ENCODE results near the gene PTPRO. TPM values are rescaled to one million over a fixed set of nuclear protein-coding genes. Genes with fewer than 3 reads are reported as not detected.

Gene PTPRO
- total and polyA plus RNA-seq, 12 donors = 0.21 to 5.4 (median 0.64) TPM; not detected in 1

DNA sequence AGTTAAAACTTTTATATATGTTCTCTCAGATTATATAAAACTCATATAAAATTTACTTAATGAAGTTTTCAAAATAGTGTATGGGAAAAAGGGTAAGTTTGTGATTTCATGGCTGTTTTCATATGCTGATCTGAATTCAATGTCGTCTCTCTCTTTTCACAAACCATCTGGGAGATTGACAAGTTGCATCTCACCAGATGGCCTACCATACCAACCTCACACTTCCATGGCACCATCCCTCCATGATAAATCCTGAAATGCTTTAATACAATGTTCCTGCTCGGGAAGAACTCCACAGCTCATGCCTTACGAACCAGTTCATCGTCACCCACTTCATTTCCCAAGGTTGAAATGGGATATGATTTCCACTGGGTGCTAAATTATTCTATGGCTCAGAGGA, 22.3 kb downstream of the PTPRO start:
- Histone ChIP-seq H3K27ac (no peak overlapping the region), H3K4me3 (no peak overlapping the region), H3K4me1 (no peaks in the 10 kb centered on the region), H3K27me3 (peaks cover 0 to 41% (median 7%) of the 10 kb centered on the region in 7 donors), H3K9me3 (no peaks in the 10 kb centered on the region), H3K36me3 (no peaks in the 10 kb centered on the region)
- TF ChIP-seq, protein P1, sequence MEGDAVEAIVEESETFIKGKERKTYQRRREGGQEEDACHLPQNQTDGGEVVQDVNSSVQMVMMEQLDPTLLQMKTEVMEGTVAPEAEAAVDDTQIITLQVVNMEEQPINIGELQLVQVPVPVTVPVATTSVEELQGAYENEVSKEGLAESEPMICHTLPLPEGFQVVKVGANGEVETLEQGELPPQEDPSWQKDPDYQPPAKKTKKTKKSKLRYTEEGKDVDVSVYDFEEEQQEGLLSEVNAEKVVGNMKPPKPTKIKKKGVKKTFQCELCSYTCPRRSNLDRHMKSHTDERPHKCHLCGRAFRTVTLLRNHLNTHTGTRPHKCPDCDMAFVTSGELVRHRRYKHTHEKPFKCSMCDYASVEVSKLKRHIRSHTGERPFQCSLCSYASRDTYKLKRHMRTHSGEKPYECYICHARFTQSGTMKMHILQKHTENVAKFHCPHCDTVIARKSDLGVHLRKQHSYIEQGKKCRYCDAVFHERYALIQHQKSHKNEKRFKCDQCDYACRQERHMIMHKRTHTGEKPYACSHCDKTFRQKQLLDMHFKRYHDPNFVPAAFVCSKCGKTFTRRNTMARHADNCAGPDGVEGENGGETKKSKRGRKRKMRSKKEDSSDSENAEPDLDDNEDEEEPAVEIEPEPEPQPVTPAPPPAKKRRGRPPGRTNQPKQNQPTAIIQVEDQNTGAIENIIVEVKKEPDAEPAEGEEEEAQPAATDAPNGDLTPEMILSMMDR (IDR thresholded peaks at IDR 0.05) = no peak
- DNase-seq (no peak), ATAC-seq (no peak)
- 86 to 89% methylated on average over 4 of the region's 4 CpGs for WGBS, 2 donors
- intact Hi-C loops (cut with DNase I) = loop anchor here in 1 of 10 donors (10.0 kb wide), 1 partner anchor 70 kb away; no protein-coding TSS in a partner anchor

- TF ChIP-seq, protein P1 (IDR thresholded peaks at IDR 0.05) = no peak
- peaks cover 0 to 7% (median 0%) of the 10 kb centered on the region in 9 donors for H3K4me1 ChIP-seq
- H3K9me3 ChIP-seq = no peaks in the 10 kb centered on the region
- intact Hi-C loops (cut with DNase I) = loop anchor here in 1 of 10 donors (10.0 kb wide), 1 partner anchor 68 kb away; no protein-coding TSS in a partner anchor
- 64 to 65% methylated on average over 3 of the region's 3 CpGs for WGBS, 2 donors
- no peaks in the 10 kb centered on the region for H3K36me3 ChIP-seq
- no peak overlapping the region for H3K4me3 ChIP-seq
- peaks cover 0 to 41% (median 7%) of the 10 kb centered on the region in 7 donors for H3K27me3 ChIP-seq
- no peak overlapping the region for H3K27ac ChIP-seq
- ATAC-seq = no peak
- DNase-seq = no peak
Measured at GRCh38 chr12:15346488-15346887, 24.2 kb downstream of the PTPRO start.

- H3K4me1 ChIP-seq = peaks cover 0 to 7% (median 0%) of the 10 kb centered on the region in 9 donors
- no peak overlapping the region for H3K4me3 ChIP-seq
- DNase-seq (peak in 1 of 2 donors; percentile 3), ATAC-seq (peak in 4 of 8 donors; percentile 27 to 61 (median 36))
- no peaks in the 10 kb centered on the region for H3K9me3 ChIP-seq
- no peak overlapping the region for H3K27ac ChIP-seq
- 33 to 38% methylated on average over 1 of the region's 1 CpG for WGBS, 2 donors
- intact Hi-C loops (cut with DNase I) = no loop called here
- H3K27me3 ChIP-seq = peaks cover 0 to 14% (median 2%) of the 10 kb centered on the region in 7 donors
- TF ChIP-seq, protein P1 (IDR thresholded peaks at IDR 0.05) = no peak
- H3K36me3 ChIP-seq = no peaks in the 10 kb centered on the region
Measured at GRCh38 chr12:15350643-15351042, 28.3 kb downstream of the PTPRO start.

- TF ChIP-seq, protein P1 (IDR thresholded peaks at IDR 0.05) = no peak
Measured at GRCh38 chr12:15355766-15356165, 33.5 kb downstream of the PTPRO start.

More at GRCh38 chr12:15355766-15356165, 33.5 kb downstream of the PTPRO start:
- no peaks in the 10 kb centered on the region for H3K27me3 ChIP-seq
- H3K4me1 ChIP-seq = peaks cover 0 to 3% (median 0%) of the 10 kb centered on the region in 9 donors
- intact Hi-C loops (cut with DNase I) = no loop called here
- ATAC-seq (no peak), DNase-seq (no peak)
- no peaks in the 10 kb centered on the region for H3K9me3 ChIP-seq
- H3K4me3 ChIP-seq = no peak overlapping the region
- no peaks in the 10 kb centered on the region for H3K36me3 ChIP-seq
- WGBS, 2 donors = 70 to 81% methylated on average over 2 of the region's 2 CpGs
- H3K27ac ChIP-seq = no peak overlapping the region

Measured in heart right ventricle (tissue), 16 donors.